ENCODE results near the gene ZNF76.

- no peak for TF ChIP-seq POLR2A (IDR thresholded peaks at IDR 0.05; ENCODE audit: low read length)
- TF ChIP-seq GATA1 (IDR thresholded peaks at IDR 0.05; ENCODE audit: low read depth, low read length), result no peak
Observed at GRCh38 chr6:35312076-35312800, 52.7 kb downstream of the ZNF76 start.
